K562 (cell line): ENCODE measurements around the gene KLF5. TPM values are rescaled to one million over a fixed set of nuclear protein-coding genes. Genes with fewer than 3 reads are reported as not detected.

Source experiments
- CCNT2 ChIP-seq: IDR thresholded peaks from 2 replicates; pipeline ENCODE4 v1.6.1; 2011; ENCODE audit warnings: borderline replicate concordance, low read depth, mild to moderate bottlenecking, moderate library complexity, mixed read lengths, low read length; ENCODE audit not compliant: insufficient read length; ENCODE audit errors: extremely low read depth
- CEBPG ChIP-seq, 3 experiments: fragments of 200-800 bp in 1 of 3; sonication (Bioruptor generic) in 1 of 3; sonication (generic) in 1 of 3; formaldehyde crosslinking in 1 of 3; IDR thresholded peaks in 2 of 3; conservative IDR thresholded peaks in 1 of 3; 2 replicates each; pipeline versions ENCODE4 v1.6.1 to v1.8.0; 2016 to 2022; ENCODE audit warnings: missing compliant biosample characterization in 2 of 3, missing genetic modification characterization in 2 of 3, mild to moderate bottlenecking in 1 of 3, missing genetic modification reagents in 1 of 3
- ETV1 ChIP-seq: fragments of 450-650 bp; conservative IDR thresholded peaks from 2 replicates; pipeline ENCODE4 v1.6.1; 2016; ENCODE audit warnings: missing genetic modification characterization, control low read depth, low read depth, missing compliant biosample characterization
- FOS ChIP-seq: IDR thresholded peaks from 3 replicates; pipeline ENCODE4 v1.6.1; 2011; ENCODE audit not compliant: insufficient read length; ENCODE audit errors: extremely low read depth
- FOXP1 ChIP-seq: sonication (generic); formaldehyde crosslinking; IDR thresholded peaks from 2 replicates; pipeline ENCODE4 v1.8.0; 2022; ENCODE audit warnings: mild to moderate bottlenecking, missing genetic modification reagents
- GATA2 ChIP-seq: sonication (generic); formaldehyde crosslinking; IDR thresholded peaks from 2 replicates; pipeline ENCODE4 v1.4.0; 2020; ENCODE audit warnings: mild to moderate bottlenecking, missing genetic modification reagents
- HNRNPH1 ChIP-seq: fragments of 200-400 bp; formaldehyde crosslinking; optimal IDR thresholded peaks from 2 replicates; pipeline ENCODE3; 2017; ENCODE audit warnings: low read depth, mild to moderate bottlenecking, low read length, moderate library complexity
- MAFK ChIP-seq: IDR thresholded peaks from 2 replicates; pipeline ENCODE4 v1.6.1; 2011; ENCODE audit warnings: low read length, improper control_type of control experiment
- MEIS2 ChIP-seq: fragments of 450-650 bp; IDR thresholded peaks from 2 replicates; pipeline ENCODE4 v1.6.1; 2014; ENCODE audit warnings: mild to moderate bottlenecking; ENCODE audit not compliant: partially characterized antibody
- RBFOX2 ChIP-seq: fragments of 200-400 bp; formaldehyde crosslinking; IDR thresholded peaks from 2 replicates; pipeline ENCODE4 v1.6.1; 2017; ENCODE audit warnings: low read depth, mild to moderate bottlenecking, low read length, moderate library complexity
- RFX1 ChIP-seq: fragments of 450-650 bp; IDR thresholded peaks from 2 replicates; pipeline ENCODE4 v1.6.1; 2016; ENCODE audit warnings: mild to moderate bottlenecking, moderate library complexity
- SETDB1 ChIP-seq: IDR thresholded peaks from one replicate; pipeline ENCODE4 v1.6.1; 2012; ENCODE audit warnings: low read length, control low read depth, inconsistent platforms
- SUPT5H ChIP-seq: fragments of 450-650 bp; IDR thresholded peaks from 2 replicates; pipeline ENCODE4 v1.6.1; 2016
- ZC3H8 ChIP-seq: fragments of 450-650 bp; IDR thresholded peaks from 2 replicates; pipeline ENCODE4 v1.6.1; 2017
- ZNF436 ChIP-seq: fragments of 250-450, 450-650 bp; sonication (Bioruptor Pico); formaldehyde crosslinking; IDR thresholded peaks from 2 replicates; pipeline ENCODE4 v1.7.0; 2020; ENCODE audit warnings: mild to moderate bottlenecking
- ZNF561 ChIP-seq: fragments of 450-650 bp; formaldehyde crosslinking; conservative IDR thresholded peaks from 2 replicates; pipeline ENCODE4 v1.4.0; 2020; ENCODE audit warnings: mild to moderate bottlenecking, moderate library complexity
- ZNF584 ChIP-seq: fragments of 200-800 bp; sonication (Bioruptor generic); IDR thresholded peaks from 2 replicates; pipeline ENCODE4 v1.6.1; 2016; ENCODE audit warnings: low read depth, mild to moderate bottlenecking, missing genetic modification characterization, missing compliant biosample characterization
- polyA plus RNA-seq, 8 experiments: library from polyadenylated mRNA; depleted of rRNA in 4 of 8; stranded (reverse) in 5 of 8; unstranded in 3 of 8; fragments of >200 nt; fragmentation: Nextera tagmentation in 2 of 8; fragmentation: Illumina TruSeq in 1 of 8; extraction: Ambion mirVana in 2 of 8; extraction: Trizol in 1 of 8; gene quantifications; 2 replicates each; pipeline versions ENCODE4 v1.2.1 to v1.2.3, GENCODE V29; 2011 to 2014; ENCODE audit warnings: inconsistent platforms in 1 of 8, missing spikeins in 1 of 8
- total RNA-seq, 7 experiments: library from RNA; depleted of rRNA in 6 of 7; stranded (reverse); fragments of >200 nt in 6 of 7; fragmentation: Illumina TruSeq in 2 of 7; extraction: Trizol in 2 of 7; gene quantifications; 2 replicates each; pipeline versions ENCODE4 v1.2.1 to v1.2.3, GENCODE V29; 2011 to 2021; ENCODE audit warnings: low replicate concordance in 1 of 7
- TF ChIP-seq, protein P1 (sequence below): fragments of 250-450 bp; sonication (Bioruptor Pico); IDR thresholded peaks from 2 replicates; pipeline ENCODE4 v1.4.0; 2020; ENCODE audit warnings: mild to moderate bottlenecking, moderate library complexity, borderline replicate concordance
- TF ChIP-seq, protein P2 (sequence below), 2 experiments: fragments of 450-650 bp in 1 of 2; sonication (generic) in 1 of 2; formaldehyde crosslinking; conservative IDR thresholded peaks; 2 replicates each; pipeline versions ENCODE4 v1.4.0 to v1.8.1; 2020 to 2022; ENCODE audit warnings: mild to moderate bottlenecking in 1 of 2, missing genetic modification reagents in 1 of 2
- TF ChIP-seq, protein P3 (sequence below), 2 experiments: IDR thresholded peaks; 2 replicates each; pipeline ENCODE4 v1.6.1; 2012; ENCODE audit warnings: improper control_type of control experiment in 2 of 2, low read depth in 2 of 2, low read length in 2 of 2, borderline replicate concordance in 1 of 2
- TF ChIP-seq, protein P4 (sequence below): fragments of 250-450 bp; sonication (Bioruptor Pico); IDR thresholded peaks from 2 replicates; pipeline ENCODE4 v1.6.1; 2021; ENCODE audit warnings: mild to moderate bottlenecking

The KLF5 gene
- total and polyA plus RNA-seq, 9 of the 15 experiments (the other 6 are each of a cell fraction or from before 2014, with no cell fraction given): 0.17 to 1.0 (median 0.36) TPM

DNA sequence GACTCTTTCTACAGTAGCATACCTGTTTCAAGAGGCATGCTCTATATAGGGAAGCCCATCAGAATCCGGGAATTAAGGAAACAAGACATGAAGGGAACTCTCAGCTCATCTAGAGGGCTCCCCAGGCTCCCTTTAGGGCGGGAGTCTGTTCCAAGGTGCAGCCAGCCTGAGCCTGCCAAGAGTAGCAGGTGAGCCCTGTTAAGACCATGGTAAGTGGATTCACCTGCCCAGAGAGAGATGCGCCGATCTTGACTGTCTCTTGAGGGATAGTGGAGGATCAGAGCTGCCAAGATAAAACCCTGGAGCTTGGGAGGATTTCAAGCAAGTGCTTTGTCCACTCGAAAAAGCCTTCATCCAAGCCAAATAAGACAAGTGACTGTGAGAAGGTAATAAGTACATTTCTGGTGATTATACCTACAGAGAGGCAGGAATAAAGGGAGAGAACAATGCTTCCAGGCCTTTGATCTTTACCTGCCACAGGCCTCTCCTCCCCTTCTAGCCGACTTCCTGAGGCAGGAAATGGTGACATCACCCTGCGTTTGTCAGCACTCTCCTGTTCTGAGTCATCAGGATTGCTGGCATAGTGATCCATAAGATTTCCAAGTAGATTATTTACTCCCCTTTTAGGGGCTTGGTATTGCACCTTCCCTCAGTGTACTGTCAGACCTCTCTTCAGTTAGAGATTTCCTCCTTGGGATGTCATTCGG lies 31.5 kb downstream of the KLF5 start (continued):
- TF ChIP-seq, protein P1, sequence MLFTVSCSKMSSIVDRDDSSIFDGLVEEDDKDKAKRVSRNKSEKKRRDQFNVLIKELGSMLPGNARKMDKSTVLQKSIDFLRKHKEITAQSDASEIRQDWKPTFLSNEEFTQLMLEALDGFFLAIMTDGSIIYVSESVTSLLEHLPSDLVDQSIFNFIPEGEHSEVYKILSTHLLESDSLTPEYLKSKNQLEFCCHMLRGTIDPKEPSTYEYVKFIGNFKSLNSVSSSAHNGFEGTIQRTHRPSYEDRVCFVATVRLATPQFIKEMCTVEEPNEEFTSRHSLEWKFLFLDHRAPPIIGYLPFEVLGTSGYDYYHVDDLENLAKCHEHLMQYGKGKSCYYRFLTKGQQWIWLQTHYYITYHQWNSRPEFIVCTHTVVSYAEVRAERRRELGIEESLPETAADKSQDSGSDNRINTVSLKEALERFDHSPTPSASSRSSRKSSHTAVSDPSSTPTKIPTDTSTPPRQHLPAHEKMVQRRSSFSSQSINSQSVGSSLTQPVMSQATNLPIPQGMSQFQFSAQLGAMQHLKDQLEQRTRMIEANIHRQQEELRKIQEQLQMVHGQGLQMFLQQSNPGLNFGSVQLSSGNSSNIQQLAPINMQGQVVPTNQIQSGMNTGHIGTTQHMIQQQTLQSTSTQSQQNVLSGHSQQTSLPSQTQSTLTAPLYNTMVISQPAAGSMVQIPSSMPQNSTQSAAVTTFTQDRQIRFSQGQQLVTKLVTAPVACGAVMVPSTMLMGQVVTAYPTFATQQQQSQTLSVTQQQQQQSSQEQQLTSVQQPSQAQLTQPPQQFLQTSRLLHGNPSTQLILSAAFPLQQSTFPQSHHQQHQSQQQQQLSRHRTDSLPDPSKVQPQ (CRISPR knock-in tag): no peak
- TF ChIP-seq SUPT5H (no peak), MEIS2 (peak; percentile 66), MAFK (no peak), SETDB1 (no peak), HNRNPH1 (no peak), ZNF561 (CRISPR knock-in tag) (no peak), RBFOX2 (no peak), FOS (peak; percentile 47), ZNF584 (CRISPR knock-in tag) (no peak), RFX1 (no peak), GATA2 (CRISPR knock-in tag) (no peak), ETV1 (tag) (peak; percentile 86), CCNT2 (no peak), ZNF436 (CRISPR knock-in tag) (no peak), FOXP1 (CRISPR knock-in tag) (no peak), ZC3H8 (no peak), CEBPG (CRISPR knock-in tag; IDR thresholded peaks at IDR 0.05) (no peak), CEBPG (tag; conservative IDR thresholded peaks at IDR 0.05 in 1 of 2, IDR thresholded peaks at IDR 0.05 in 1 of 2) (peak in 1 of 2 experiments; percentile 54; a peak in 1 of 4 replicates)
- TF ChIP-seq, protein P2, sequence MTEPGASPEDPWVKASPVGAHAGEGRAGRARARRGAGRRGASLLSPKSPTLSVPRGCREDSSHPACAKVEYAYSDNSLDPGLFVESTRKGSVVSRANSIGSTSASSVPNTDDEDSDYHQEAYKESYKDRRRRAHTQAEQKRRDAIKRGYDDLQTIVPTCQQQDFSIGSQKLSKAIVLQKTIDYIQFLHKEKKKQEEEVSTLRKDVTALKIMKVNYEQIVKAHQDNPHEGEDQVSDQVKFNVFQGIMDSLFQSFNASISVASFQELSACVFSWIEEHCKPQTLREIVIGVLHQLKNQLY (CRISPR knock-in tag; conservative IDR thresholded peaks at IDR 0.05): no peak
- TF ChIP-seq, protein P3, sequence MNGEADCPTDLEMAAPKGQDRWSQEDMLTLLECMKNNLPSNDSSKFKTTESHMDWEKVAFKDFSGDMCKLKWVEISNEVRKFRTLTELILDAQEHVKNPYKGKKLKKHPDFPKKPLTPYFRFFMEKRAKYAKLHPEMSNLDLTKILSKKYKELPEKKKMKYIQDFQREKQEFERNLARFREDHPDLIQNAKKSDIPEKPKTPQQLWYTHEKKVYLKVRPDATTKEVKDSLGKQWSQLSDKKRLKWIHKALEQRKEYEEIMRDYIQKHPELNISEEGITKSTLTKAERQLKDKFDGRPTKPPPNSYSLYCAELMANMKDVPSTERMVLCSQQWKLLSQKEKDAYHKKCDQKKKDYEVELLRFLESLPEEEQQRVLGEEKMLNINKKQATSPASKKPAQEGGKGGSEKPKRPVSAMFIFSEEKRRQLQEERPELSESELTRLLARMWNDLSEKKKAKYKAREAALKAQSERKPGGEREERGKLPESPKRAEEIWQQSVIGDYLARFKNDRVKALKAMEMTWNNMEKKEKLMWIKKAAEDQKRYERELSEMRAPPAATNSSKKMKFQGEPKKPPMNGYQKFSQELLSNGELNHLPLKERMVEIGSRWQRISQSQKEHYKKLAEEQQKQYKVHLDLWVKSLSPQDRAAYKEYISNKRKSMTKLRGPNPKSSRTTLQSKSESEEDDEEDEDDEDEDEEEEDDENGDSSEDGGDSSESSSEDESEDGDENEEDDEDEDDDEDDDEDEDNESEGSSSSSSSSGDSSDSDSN (IDR thresholded peaks at IDR 0.05; ENCODE audit: borderline replicate concordance in 1 of 2, low read depth in 2 of 2, low read length in 2 of 2): no peak
- TF ChIP-seq, protein P4, sequence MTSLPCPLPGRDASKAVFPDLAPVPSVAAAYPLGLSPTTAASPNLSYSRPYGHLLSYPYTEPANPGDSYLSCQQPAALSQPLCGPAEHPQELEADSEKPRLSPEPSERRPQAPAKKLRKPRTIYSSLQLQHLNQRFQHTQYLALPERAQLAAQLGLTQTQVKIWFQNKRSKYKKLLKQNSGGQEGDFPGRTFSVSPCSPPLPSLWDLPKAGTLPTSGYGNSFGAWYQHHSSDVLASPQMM (CRISPR knock-in tag): no peak
